HG02642 (cell line): ENCODE data around the gene TXNDC5.
"Not testable (repeated sequence)": the region's sequence is repeated elsewhere in the genome, so short reads cannot be mapped to it uniquely, and the experiment has no call there.

Source experiments
- ATAC-seq: cut with Tn5 transposase; IDR thresholded peaks from one replicate; pipeline ENCODE4 v1.9.1; 2021; ENCODE audit warnings: mild to moderate bottlenecking; ENCODE audit not compliant: unreplicated experiment, poor library complexity

Gene TXNDC5

GRCh38 chr6:7914991-7915789, 4.6 kb upstream of the TXNDC5 start:
- no peak for ATAC-seq

DNA sequence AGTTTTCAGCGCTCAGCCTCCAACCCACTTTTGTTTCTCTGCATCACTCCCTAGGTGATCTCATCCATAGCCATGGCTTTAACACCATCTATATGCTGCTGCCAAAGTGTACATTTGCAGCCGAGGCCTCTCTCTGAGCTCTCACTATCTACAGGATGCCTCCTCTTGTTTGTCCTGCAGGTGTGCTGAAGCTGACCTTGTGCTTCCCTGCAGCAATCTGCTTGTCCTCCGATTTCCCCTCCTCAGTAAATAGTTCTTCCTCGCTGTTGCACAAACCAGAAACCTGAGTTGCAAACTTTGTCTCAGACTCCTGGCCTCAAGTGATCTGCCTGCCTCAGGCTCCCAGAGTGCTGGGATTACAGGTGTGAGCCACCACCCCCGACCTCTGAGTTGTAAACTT, 3.7 kb upstream of the TXNDC5 start:
- ATAC-seq = no peak

GRCh38 chr6:7912736-7913517, 2.3 kb upstream of the TXNDC5 start:
- ATAC-seq = no peak

DNA sequence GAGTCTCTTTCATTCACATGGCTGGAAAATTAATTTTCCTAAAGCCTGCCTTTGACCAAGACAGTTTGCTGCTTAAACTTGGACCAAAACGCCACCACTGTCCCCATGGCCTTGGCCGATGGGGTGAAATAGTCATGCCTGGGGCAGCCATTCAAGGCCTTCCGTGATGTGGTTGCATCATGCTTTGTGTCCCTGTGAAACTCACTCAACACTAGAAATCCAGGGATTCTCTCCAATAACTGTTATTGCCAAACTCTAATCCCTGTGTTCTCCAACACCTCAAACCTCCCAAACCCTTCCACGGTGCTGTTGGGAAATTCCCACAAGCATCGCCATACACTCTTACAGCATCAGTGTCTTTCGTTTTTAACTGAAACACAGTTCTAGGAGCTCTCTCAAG, 1.4 kb upstream of the TXNDC5 start:
- ATAC-seq = no peak

- ATAC-seq = no peak
Measured at GRCh38 chr6:7911345-7911725, 747 bp upstream of the TXNDC5 start.

GRCh38 chr6:7910298-7910653, 312 bp downstream of the TXNDC5 start:
- peak; percentile 24 for ATAC-seq

DNA sequence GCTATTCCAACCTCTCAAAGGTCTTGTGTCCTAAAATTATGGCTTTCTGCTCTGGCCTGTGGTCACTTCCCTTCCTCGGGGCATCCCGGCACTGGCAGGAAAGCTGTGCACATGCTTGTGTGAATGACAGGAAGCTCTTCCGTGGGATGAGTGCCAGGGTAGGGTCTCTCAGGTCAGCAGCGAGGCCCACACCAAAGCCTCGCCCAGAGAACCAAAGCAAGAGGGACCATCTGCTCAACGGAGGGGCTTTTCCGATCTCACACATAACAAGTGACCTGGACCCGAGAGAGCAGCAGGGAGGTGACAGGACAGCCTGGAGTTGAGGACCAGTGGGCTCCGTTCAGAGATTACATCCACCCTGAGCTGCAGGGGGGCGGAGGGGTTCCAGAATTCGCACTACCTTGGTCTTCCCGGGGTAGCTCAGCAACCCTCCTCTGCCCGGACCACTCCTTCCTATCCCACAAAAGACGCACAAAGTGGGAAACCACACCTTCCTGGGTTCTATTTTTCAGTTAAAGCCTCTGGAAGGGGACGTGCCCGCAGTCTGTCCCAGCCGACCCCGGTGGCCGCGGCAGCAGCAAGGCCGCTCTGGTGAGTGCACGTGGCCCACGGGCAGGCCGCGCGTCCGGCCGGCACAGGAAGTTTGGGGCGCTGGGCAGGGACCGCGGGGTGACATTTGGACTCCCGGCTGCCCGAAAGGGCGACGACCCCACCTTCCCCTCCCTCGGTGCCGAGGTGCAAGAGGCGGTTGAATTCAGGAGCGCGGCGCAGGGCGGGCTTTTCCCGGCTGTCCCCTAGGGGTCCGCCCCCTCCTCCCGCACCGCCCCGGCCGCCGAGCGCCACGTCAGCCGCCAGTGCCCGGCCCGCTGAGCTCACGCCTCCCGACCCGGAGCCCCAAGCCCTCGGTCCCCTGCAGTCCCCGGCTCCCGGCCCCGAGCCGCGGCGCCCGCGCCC, 988 bp downstream of the TXNDC5 start:
- ATAC-seq = peak; percentile 36

DNA sequence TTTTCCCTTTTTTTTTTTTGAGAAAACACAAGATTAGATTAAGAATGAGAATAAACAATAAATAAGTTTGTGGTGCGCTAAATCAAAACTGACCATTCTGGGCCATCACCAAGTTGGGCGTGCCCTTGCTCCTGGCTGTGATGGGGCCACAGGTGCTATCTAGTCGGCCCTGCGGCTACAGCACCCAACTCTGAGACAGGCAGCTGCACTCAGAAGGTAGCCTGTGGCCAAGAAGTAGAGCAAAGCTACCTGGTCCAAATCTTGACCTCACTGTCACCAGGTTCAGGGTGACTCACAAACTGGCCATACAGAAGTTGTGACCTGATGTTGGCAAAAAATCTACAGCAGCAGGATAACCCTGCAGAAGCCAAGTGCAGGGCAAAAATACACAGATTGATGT, 3.4 kb downstream of the TXNDC5 start:
- no peak for ATAC-seq

DNA sequence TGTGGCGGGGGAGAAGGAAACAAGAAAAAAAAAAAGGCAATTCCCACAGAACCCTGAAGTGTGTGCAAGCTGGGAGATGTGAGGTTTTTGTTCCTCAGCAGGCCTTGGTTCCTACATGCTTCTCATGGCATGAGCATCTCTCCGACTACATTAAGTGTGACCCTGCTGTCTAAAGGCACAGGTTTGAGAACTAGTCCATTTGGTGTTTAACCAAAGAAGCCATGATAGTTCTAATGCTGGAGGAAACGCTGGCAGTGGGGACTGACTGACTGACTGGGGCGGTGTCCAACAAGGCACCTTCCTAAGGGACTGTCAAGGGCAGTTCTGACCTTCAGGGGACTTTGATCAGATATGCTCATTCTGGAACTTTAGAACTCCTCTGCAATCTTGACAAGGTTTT, 3.8 kb downstream of the TXNDC5 start:
- ATAC-seq = no peak

- no peak for ATAC-seq
Measured at GRCh38 chr6:7905416-7905815, 5.2 kb downstream of the TXNDC5 start.

- ATAC-seq = no peak
Measured at GRCh38 chr6:7904654-7905319, 5.8 kb downstream of the TXNDC5 start.

DNA sequence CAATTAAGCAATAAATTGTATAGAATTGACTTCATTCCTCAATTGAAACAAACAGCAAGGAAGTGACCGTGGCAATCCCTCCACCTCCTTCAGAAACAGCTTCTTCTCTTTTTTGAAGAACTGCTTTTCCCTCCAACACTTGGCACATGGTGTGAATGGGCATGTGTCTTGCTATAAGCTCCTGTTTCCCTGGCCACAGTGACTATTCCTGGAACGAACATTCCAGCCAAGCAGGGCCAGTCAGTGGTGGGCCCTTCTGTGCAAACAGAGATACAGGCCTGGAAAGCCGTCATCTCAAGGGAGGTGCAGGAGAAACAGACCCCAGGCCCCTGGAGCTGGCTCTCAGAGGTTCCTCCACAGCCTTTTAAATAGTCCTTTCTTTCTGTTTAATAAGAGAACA, 6.9 kb downstream of the TXNDC5 start:
- no peak for ATAC-seq

- ATAC-seq = no peak
Measured at GRCh38 chr6:7902867-7903266, 7.7 kb downstream of the TXNDC5 start.

- no peak for ATAC-seq
Measured at GRCh38 chr6:7902221-7902620, 8.4 kb downstream of the TXNDC5 start.

DNA sequence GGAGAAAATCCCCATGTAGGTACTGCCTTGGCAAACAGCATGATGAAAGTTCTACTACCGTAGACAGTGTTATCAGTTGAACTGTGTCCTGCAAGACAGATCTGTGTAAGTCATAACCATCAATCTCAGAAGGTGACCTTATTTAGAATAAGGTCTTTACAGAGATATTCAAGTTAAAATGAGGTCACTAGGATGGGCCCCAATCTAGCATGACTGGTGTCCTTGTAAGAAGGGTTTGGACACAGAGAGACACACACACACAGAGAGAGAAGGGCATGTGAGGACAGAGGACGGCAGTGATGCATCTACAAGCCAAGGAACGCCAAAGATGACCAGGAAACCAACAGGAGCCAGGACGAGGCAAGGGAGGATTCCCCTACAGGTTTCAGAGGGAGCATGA, 8.8 kb downstream of the TXNDC5 start:
- ATAC-seq = no peak

DNA sequence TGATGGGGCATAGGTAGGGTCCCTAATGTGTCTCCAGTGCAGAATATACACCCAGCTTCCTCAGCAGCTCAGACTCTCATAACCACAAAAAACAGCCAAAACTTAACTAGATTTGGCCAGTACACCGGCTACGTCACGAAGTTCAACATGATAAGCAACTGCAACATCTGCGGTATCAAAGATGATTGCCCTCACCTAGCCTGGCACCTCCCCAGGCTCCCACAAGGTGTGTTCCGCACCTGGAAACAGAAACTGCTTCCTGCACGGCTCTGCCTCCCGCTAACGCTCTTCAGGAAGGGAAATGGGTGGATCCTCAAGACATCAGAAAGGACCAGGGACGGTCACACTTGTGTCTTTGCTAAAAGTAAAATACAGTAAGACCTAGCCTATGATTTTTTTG, 9.5 kb downstream of the TXNDC5 start:
- ATAC-seq = peak; percentile 10

GRCh38 chr6:7900621-7901020, 10.0 kb downstream of the TXNDC5 start:
- ATAC-seq = peak; percentile 45

DNA sequence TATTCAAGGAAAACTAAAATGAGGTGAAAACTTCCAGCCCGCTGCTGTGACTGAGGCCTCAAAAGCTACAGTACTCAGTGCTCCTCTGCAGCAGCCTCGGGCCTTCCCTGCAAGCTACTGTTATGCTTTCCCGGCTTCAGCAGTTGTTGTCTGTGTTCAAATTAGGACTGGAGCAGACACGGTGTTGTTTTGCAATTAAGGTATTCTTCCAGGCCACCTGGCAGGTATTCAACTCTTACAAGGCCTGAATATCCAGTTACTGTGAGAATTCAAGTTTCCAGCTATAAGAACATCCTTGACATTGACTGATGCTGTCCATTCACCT, 10.7 kb downstream of the TXNDC5 start:
- ATAC-seq = no peak

DNA sequence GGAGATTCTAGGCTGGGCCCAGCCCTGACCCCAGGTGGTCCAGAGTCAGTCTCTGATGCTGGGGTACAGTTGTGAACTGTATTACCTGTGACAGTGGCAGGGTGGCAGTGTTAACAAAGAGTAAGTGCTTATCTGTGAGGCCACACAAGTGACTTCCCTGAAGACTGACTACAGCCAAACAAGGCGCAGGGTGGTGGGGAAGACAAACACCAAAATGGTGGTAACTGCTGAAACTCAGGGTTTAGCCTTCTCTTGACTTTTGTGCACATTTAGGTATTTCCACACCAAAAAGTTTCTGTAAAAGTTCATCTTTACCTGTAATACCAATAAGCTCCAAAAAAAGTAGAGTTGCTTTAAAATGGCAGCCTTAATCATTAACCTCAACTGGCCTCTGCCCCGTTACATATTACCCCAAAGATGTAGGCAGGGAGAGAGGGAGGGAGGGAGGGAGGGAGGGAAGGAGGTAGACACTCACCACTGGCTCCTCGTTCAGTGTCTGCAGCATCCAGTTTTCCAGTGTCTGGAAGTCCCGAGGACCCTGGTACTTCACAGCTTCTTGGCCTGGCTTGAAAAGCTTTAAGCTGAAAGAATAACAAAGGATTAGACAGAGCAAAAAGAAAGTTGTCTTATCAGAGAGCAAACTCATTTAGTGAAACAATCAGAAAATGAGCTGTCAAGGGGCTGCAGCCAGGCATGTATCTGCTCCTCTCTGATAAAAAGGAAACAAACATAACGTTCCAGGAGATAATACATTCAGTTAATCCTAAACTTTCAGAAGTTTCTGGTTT, 11.3 kb downstream of the TXNDC5 start:
- peak; percentile 39 for ATAC-seq

DNA sequence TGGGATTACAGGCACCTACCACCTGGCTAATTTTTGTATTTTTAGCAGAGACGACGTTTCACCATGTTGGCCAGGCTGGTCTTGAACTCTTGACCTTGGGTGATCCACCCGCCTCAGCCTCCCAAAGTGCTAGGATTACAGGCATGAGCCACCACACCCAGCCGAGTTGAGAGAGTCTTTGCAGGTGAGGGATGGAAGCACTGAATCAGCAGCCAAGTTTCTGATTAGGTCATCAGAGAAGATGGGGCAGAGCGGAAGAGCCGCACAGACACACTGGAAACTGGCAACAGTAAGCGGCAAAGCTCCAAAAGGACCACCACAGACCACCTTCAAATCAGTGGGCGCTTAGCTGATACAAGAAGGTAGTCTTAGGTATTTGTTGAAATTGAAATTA, 12.4 kb downstream of the TXNDC5 start:
- ATAC-seq = not testable (repeated sequence)
